Left lobe of liver (tissue), 2 donors: ENCODE results near the gene BMERB1. TPM values are rescaled to one million over a fixed set of nuclear protein-coding genes. Genes with fewer than 3 reads are reported as not detected.

Experiments
- ATAC-seq: fragments of 200-7000 bp; cut with Tn5 transposase; one replicate; pipeline ENCODE4 v1.9.1; 2020; ENCODE audit warnings: mild to moderate bottlenecking, moderate library complexity
- DNase-seq: peaks from one replicate; pipeline ENCODE4 v3.0.0-alpha.2; 2020; ENCODE audit warnings: low spot score
- total RNA-seq: library from RNA; stranded (reverse); gene quantifications from one replicate; pipeline ENCODE4 v1.2.1, GENCODE V29; 2021
- donor health status: DM: no; HTN: no; CAD: no; lungs with moderate emphysema.
- donor health status: DM: no; HTN: yes; CAD: no.

Gene BMERB1
- total RNA-seq, 1 donor from 2014 or later = 12.2 TPM

GRCh38 chr16:15581127-15581815 lies 146.9 kb downstream of the BMERB1 start:
- ATAC-seq (no peak), DNase-seq (no peak)

GRCh38 chr16:15583526-15583925 lies 149.1 kb downstream of the BMERB1 start:
- DNase-seq = no peak
- ATAC-seq = no peak

GRCh38 chr16:15585956-15586355 lies 151.6 kb downstream of the BMERB1 start:
- DNase-seq (no peak), ATAC-seq (no peak)

GRCh38 chr16:15586716-15587115 lies 152.3 kb downstream of the BMERB1 start:
- no peak for DNase-seq
- ATAC-seq = no peak

GRCh38 chr16:15587152-15587825 lies 152.9 kb downstream of the BMERB1 start:
- no peak for ATAC-seq
- DNase-seq = no peak

GRCh38 chr16:15592324-15592723 lies 157.9 kb downstream of the BMERB1 start:
- DNase-seq (no peak), ATAC-seq (no peak)

- DNase-seq (no peak), ATAC-seq (no peak)
These were observed 158.8 kb downstream of the BMERB1 start for GRCh38 chr16:15593235-15593634.

- ATAC-seq (peak; percentile 58), DNase-seq (no peak)
These were observed 160.4 kb downstream of the BMERB1 start for GRCh38 chr16:15594711-15595320.

- DNase-seq = no peak
- no peak for ATAC-seq
These were observed 162.7 kb downstream of the BMERB1 start for GRCh38 chr16:15597135-15597534.

GRCh38 chr16:15597822-15598647 lies 163.6 kb downstream of the BMERB1 start:
- ATAC-seq = peak; percentile 6

GRCh38 chr16:15598648-15599190 lies 164.3 kb downstream of the BMERB1 start:
- no peak for DNase-seq
- ATAC-seq = no peak

More at GRCh38 chr16:15597822-15598647, 163.6 kb downstream of the BMERB1 start:
- no peak for DNase-seq

GRCh38 chr16:15599303-15600070 lies 165.1 kb downstream of the BMERB1 start:
- no peak for ATAC-seq
- DNase-seq = no peak

GRCh38 chr16:15601212-15601879 lies 167.0 kb downstream of the BMERB1 start:
- ATAC-seq (no peak), DNase-seq (no peak)

GRCh38 chr16:15602285-15603044 lies 168.1 kb downstream of the BMERB1 start:
- DNase-seq (no peak), ATAC-seq (no peak)

GRCh38 chr16:15604460-15605440 lies 170.4 kb downstream of the BMERB1 start:
- peak; percentile 88 for DNase-seq
- ATAC-seq = peak; percentile 70

- DNase-seq (no peak), ATAC-seq (no peak)
These were observed 171.6 kb downstream of the BMERB1 start for GRCh38 chr16:15605839-15606517.
